GM21619 (cell line): Measurements from ENCODE around the gene SRCAP.

ENCODE experiments used
- ATAC-seq: cut with Tn5 transposase; IDR thresholded peaks from one replicate; pipeline ENCODE4 v1.9.1; 2021; ENCODE audit not compliant: unreplicated experiment

SRCAP gene

DNA sequence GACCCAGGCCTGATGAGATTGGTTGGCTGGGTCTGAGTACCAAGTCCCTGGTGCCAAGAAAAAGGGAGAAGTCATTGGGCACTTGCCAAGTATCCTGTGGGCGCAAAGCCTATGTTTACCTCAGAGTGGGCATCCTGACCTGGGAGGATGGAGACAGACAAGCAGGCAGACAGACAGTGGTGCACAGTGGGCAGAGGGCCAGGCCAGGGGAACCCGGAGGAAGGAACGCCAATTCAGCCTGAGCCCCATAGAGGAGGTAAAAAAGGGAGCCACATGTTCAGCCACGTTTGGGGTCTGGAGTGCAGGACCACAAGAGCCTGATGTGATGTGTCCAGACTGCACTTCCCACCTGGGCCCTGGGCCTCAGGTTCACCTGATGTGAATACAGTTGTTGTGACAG, 54.6 kb downstream of the SRCAP start:
- no peak for ATAC-seq

GRCh38 chr16:30755955-30756780, 57.2 kb downstream of the SRCAP start:
- no peak for ATAC-seq

- no peak for ATAC-seq
These were observed 57.8 kb downstream of the SRCAP start for GRCh38 chr16:30756781-30757100.

DNA sequence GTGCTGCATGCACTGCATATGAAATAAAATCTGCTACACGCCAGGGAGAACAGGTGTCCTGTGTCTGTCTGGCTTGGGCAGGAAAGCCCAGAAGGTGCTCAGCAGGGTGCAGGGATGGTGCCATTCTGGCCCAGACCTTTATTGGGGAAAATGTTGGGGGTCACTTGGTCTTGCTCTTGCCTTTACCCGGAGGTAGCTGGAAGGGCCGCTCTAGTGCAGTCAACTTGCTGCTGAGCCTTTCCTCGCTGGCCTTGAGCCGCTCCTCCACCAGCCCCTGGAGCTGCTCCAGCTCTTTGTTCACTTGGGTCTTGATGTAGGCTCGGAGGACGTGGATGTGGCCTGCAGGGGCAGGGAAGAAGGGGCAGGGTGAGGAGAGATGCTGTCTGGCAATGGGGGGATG, 58.3 kb downstream of the SRCAP start:
- no peak for ATAC-seq

GRCh38 chr16:30758988-30759491, 60.1 kb downstream of the SRCAP start:
- no peak for ATAC-seq

DNA sequence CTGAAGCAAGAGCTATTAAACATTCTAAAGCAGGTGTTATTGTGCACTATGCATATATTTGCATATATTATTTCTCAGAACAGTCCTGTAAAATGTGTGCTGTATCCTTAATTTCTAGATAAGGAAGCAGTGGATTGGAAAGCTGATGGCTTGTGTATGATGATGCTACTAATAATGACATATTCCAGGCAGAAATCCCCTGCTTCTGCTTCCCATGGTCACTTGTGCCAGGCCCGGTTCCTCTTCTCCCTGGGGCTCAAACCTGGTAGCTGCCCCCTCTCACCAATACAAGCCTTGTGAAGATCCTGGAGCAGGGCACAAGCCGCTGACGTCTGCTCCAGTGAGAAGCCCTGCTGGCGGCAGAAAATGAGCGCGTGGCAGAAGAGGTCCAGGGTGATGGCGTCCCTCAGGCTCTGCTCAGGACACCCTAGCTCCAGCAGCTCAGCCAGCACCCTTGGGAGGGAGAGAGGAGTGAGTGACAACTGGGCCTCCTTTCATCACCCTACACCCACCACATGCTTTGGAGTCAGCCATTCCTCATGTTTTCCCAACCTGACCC, 61.1 kb downstream of the SRCAP start:
- no peak for ATAC-seq

DNA sequence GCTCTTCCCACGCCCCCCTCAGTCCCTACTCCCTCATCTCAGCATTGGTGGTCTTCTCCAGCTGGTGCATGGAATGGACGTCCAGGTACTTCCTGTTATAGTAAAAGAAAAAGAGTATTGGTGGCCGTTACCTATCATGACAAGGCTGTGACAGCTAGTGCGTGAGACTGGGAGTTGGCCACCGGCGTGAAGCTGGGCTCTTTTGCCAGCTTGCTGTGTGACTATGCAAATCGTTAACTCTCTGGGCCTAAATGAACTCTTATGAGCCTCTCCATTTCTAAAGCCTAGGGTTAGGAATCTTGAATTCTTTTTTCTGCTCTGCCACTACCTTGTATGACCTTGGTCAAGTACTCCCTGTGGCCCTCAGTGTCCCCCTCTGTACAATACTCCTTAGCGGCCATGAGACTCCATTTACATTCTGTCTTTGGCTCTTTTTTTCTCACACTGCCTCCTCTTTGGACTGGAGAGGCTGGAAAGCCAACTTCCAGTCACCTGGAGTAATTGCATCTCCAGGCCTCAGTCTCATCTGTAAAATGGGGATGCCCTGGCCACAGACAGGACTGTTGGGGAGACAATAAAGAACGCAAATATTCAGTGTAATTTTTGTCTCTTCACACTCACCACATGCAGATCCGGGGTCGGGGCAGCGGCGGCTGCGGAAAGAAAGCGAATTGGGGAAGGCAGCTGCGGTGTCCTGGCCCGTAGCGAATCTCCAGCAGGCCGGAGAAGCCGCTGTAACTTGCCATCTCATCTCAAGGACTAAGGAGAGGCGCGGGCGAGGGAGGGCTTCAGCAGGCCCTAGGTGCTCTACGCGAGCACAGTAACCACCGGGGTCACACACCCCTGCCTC, 61.8 kb downstream of the SRCAP start:
- peak; percentile 11 for ATAC-seq

DNA sequence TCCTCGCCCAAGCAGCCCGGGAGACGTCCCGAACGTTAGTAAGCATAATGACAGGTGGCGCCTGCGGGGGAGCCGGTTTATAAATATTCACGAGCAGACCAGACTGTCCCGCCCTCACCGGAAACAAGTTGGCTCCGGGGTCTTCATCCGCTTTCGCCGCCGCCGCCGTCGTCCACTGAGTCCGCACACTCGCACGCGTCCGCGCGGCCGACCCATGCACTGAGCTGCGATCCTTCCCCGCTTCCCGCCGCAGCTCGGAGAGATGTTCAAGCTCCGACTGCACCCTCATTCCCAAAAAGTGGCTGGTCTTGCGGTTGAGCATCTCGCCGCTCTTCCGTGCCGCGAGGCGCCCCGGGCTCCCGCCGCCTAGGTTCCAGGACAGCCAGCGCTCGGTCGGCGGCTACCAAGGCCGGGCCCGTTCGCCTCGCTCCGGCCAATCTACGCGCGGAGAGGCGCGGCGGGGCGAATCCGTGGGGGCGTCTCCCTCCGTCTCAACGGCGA, 62.5 kb downstream of the SRCAP start:
- ATAC-seq: peak; percentile 24

DNA sequence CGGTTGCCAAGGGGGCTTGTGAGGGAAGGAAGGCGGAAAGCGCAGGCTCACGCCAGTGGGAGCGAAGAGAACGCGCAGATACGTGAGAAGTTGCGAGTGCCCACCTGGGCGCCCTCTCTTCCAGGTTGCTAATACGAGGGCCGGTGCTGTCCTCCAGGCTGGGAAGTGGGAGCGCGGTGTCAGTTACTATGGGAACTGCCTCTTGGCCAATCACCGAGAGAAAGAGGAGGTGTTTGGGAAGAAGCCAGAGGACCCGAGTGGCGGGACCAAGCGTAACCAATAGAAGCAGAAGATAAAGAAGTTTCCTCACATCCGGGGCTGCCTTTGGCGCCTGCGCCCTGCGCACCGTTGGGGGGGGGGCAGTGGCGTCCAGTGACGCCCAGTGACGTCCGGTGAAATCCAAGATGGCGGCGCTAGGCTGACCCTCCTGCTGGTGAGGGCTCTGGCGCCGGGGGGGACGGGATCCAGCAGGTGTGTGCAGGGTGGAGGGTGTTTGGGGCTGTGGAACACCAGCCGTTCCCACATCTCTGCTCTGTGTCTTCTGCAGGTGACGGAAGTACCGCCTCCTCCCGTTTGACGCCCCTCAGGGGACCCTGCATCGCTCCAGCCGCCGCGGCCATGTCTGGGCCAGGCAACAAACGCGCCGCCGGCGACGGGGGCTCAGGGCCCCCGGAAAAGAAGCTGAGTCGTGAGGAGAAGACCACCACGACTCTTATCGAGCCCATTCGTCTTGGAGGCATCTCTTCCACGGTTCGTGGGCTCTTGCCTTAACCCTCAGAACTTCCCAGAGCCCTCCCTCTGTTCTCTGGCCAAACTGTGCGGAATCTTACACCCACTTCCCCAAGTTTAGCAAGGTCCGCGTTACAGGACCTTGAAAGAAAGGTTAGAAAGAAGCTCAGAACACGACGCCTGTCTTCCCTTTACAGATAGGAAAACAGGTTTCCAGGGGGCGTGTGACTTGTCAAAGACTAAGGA, 63.2 kb downstream of the SRCAP start, which contains the start of the genes CFAP119 and RNF40:
TSS of gene CFAP119 (minus strand) at position 135 of the 975 bp plus-strand sequence. CDS start 314 bp downstream, outside the sequence.
TSS of gene RNF40 (plus strand) at position 395 of the 975 bp plus-strand sequence. CDS start at position 619, 224 bp downstream.
- ATAC-seq: peak; percentile 83

GRCh38 chr16:30762991-30763725, 64.2 kb downstream of the SRCAP start:
- ATAC-seq: no peak

GRCh38 chr16:30764086-30764485, 65.1 kb downstream of the SRCAP start:
- ATAC-seq: no peak

- no peak for ATAC-seq
These were observed 66.0 kb downstream of the SRCAP start for GRCh38 chr16:30764816-30765465.

DNA sequence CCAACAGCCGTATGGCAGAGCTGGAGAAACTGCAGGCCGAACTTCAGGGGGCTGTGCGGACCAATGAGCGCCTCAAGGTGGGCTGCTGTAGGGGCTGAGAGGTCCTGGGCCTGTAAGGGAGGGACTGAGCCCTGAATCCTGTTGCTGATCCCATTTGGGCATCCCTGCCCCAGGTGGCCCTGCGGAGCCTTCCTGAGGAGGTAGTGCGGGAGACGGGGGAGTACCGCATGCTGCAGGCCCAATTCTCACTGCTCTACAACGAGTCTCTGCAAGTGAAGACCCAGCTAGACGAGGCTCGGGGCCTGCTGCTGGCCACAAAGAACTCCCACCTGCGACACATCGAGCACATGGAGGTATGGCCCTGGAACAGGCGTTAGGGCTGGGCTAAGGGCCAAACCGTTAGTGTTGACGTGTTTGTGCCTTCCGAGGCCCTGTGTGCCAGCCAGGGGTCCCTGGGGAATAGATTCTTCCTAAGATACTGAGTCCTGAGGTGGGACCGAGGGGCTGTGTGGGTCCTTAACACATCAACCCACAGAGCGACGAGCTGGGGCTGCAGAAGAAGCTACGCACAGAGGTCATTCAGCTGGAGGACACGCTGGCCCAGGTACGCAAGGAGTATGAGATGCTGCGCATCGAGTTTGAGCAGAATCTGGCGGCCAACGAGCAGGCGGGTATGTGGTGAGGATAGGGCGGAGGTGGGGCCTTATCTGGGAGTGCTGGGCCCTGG, 67.4 kb downstream of the SRCAP start:
- no peak for ATAC-seq

DNA sequence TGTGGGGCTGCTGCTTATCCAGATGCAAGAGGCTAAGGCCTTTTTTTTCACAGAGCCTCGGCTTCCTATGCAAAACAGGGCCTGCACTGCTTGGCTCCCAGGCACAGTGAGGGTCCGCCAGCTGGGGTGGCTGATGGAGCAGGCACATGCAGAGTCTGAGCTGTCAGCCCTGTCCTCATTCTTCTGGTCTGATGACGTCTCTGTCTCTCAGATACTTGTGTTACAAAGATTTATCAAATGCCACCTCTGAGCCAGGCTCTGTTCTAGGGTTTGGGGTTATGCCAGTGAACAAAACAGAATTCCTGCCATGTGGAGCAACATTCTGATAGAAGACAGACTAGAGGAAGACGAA, 67.9 kb downstream of the SRCAP start:
- ATAC-seq: no peak

- no peak for ATAC-seq
These were observed 68.9 kb downstream of the SRCAP start for GRCh38 chr16:30767767-30768465.

GRCh38 chr16:30768583-30769181, 69.7 kb downstream of the SRCAP start:
- ATAC-seq: no peak

DNA sequence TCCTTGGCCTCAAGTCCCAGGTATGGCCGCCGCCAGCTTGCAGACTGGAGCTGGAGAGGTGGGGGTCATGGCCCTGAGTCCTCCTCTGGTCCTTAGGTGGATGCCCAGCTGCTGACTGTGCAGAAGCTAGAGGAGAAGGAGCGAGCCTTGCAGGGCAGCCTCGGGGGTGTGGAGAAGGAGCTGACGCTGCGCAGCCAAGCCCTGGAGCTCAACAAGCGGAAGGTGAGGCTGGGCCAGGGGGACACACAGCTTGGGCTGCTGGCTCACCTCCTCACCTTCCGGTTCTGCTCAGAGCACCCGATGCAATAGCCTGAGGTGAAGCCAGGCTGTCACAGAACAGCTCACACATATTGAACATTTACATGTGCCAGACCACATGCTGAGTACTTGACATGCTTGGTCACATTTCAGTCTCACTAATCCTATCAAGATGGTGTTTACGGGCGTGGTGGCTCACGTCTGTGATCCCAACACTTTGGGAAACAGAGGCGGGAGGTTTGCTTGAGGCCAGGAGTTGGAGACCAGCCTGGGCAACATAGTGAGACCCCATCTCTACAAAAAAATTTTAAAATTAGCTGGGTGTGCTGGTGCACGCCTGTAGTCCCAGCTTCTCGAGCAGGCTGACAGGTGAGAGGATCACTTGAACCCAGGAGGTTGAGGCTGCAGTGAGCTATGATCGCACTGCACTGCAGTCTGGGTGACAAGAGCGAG, 70.6 kb downstream of the SRCAP start:
- no peak for ATAC-seq
